GM23338 (cell line): ENCODE measurements around the gene THEM5. TPM values are rescaled to one million over a fixed set of nuclear protein-coding genes. Genes with fewer than 3 reads are reported as not detected.

Source experiments
- ATAC-seq: fragments of 200-7000 bp; cut with Tn5 transposase; 3 replicates; pipeline ENCODE4 v1.9.1; 2020
- DNase-seq: peaks from one replicate; pipeline ENCODE4 v3.0.0-alpha.2; 2015; ENCODE audit warnings: low spot score
- H2AFZ ChIP-seq: fragments of 200-600 bp; sonication (generic); 2 replicates; pipeline ENCODE4 v1.8.0; 2016; ENCODE audit warnings: antibody characterized with exemption, mild to moderate bottlenecking, moderate library complexity
- H3F3A ChIP-seq: fragments of 200-600 bp; sonication (generic); replicated peaks from 2 replicates; pipeline ENCODE4 v1.8.0; 2017; ENCODE audit warnings: antibody characterized with exemption, mixed run types, low read depth
- H3K27ac ChIP-seq: fragments of 200-600 bp; sonication (generic); 2 replicates; pipeline ENCODE4 v1.6.1; 2016; ENCODE audit warnings: low read depth
- H3K27me3 ChIP-seq: fragments of 200-600 bp; sonication (generic); 2 replicates; pipeline ENCODE4 v1.8.0; 2016; ENCODE audit warnings: mild to moderate bottlenecking, mixed run types, moderate library complexity; ENCODE audit not compliant: insufficient read depth
- H3K36me3 ChIP-seq: fragments of 200-600 bp; sonication (generic); 2 replicates; pipeline ENCODE4 v1.8.0; 2016; ENCODE audit warnings: mild to moderate bottlenecking; ENCODE audit not compliant: insufficient read depth
- H3K4me1 ChIP-seq: fragments of 200-600 bp; sonication (generic); 2 replicates; pipeline ENCODE4 v1.8.0; 2016; ENCODE audit warnings: mild to moderate bottlenecking, moderate library complexity; ENCODE audit not compliant: insufficient read depth
- H3K4me2 ChIP-seq: fragments of 200-600 bp; sonication (generic); 2 replicates; pipeline ENCODE4 v1.7.1; 2017; ENCODE audit warnings: mixed run types
- H3K4me3 ChIP-seq: fragments of 200-600 bp; sonication (generic); 2 replicates; pipeline ENCODE4 v1.6.1; 2016; ENCODE audit warnings: mixed run types
- H3K79me2 ChIP-seq: fragments of 200-600 bp; sonication (generic); replicated peaks from 2 replicates; pipeline ENCODE4 v1.8.0; 2017; ENCODE audit warnings: mild to moderate bottlenecking; ENCODE audit not compliant: insufficient read depth
- H3K9me2 ChIP-seq: fragments of 200-600 bp; sonication (generic); 2 replicates; pipeline ENCODE4 v1.8.0; 2017; ENCODE audit not compliant: insufficient read depth
- H4K20me1 ChIP-seq: fragments of 200-600 bp; sonication (generic); replicated peaks from 2 replicates; pipeline ENCODE4 v1.8.0; 2017; ENCODE audit warnings: mild to moderate bottlenecking; ENCODE audit not compliant: insufficient read depth
- H3K27ac Mint-ChIP-seq: 2 replicates; pipeline ENCODE4 v1.8.0; 2020; ENCODE audit warnings: inconsistent platforms, mild to moderate bottlenecking, moderate library complexity, mixed read lengths
- H3K27me3 Mint-ChIP-seq: 3 replicates; pipeline ENCODE4 v1.8.0; 2022; ENCODE audit warnings: low read depth, mild to moderate bottlenecking, moderate library complexity, mixed read lengths, inconsistent platforms; ENCODE audit not compliant: insufficient read depth, poor library complexity
- H3K36me3 Mint-ChIP-seq: 3 replicates; pipeline ENCODE4 v1.8.0; 2021; ENCODE audit warnings: low read depth, mild to moderate bottlenecking, inconsistent platforms, moderate library complexity, mixed read lengths
- H3K4me1 Mint-ChIP-seq: 3 replicates; pipeline ENCODE4 v1.8.0; 2020; ENCODE audit warnings: mild to moderate bottlenecking, inconsistent platforms, mixed read lengths
- H3K4me3 Mint-ChIP-seq: 3 replicates; pipeline ENCODE4 v1.8.0; 2021; ENCODE audit warnings: moderate library complexity, mild to moderate bottlenecking, inconsistent platforms, mixed read lengths
- H3K9me3 Mint-ChIP-seq: 3 replicates; pipeline ENCODE4 v1.8.0; 2020; ENCODE audit warnings: moderate library complexity, mild to moderate bottlenecking, inconsistent platforms, mixed read lengths
- CREB1 ChIP-seq: fragments of 250-450 bp; sonication (Bioruptor Pico); IDR thresholded peaks from 2 replicates; pipeline ENCODE4 v1.5.0; 2020; ENCODE audit warnings: low read depth, mild to moderate bottlenecking, moderate library complexity
- CTCF ChIP-seq, 2 experiments: fragments of 200-600 bp in 1 of 2; sonication (generic) in 1 of 2; conservative IDR thresholded peaks; 2 replicates each; pipeline versions ENCODE4 v1.5.1 to v1.6.1; 2016 to 2017; ENCODE audit warnings: antibody characterized with exemption in 2 of 2, low read depth in 2 of 2, mild to moderate bottlenecking in 2 of 2, moderate library complexity in 1 of 2
- ETS1 ChIP-seq: IDR thresholded peaks from 2 replicates; pipeline ENCODE4 v1.6.1; 2016; ENCODE audit warnings: antibody characterized with exemption
- EZH2 ChIP-seq: fragments of 200-600 bp; sonication (generic); IDR thresholded peaks from one replicate; pipeline ENCODE4 v1.8.0; 2017; ENCODE audit warnings: antibody characterized with exemption, mild to moderate bottlenecking, low read depth; ENCODE audit not compliant: unreplicated experiment
- EZH2phosphoT487 ChIP-seq: fragments of 200-600 bp; sonication (generic); IDR thresholded peaks from one replicate; pipeline ENCODE4 v1.8.1; 2018; ENCODE audit warnings: antibody characterized with exemption; ENCODE audit not compliant: unreplicated experiment
- JUNB ChIP-seq: IDR thresholded peaks from one replicate; pipeline ENCODE4 v1.6.1; 2016; ENCODE audit warnings: antibody characterized with exemption; ENCODE audit not compliant: unreplicated experiment
- NANOG ChIP-seq: IDR thresholded peaks from 2 replicates; pipeline ENCODE4 v1.6.1; 2016; ENCODE audit warnings: antibody characterized with exemption, borderline replicate concordance
- POLR2AphosphoS5 ChIP-seq: IDR thresholded peaks from 2 replicates; pipeline ENCODE4 v1.6.1; 2016; ENCODE audit warnings: antibody characterized with exemption, low read depth
- STAT1 ChIP-seq: IDR thresholded peaks from one replicate; pipeline ENCODE4 v1.6.1; 2016; ENCODE audit warnings: antibody characterized with exemption; ENCODE audit not compliant: unreplicated experiment
- ZNF331 ChIP-seq: fragments of 250-450 bp; sonication (Bioruptor Pico); IDR thresholded peaks from 2 replicates; pipeline ENCODE4 v1.5.0; 2020; ENCODE audit warnings: low read depth, mild to moderate bottlenecking, moderate library complexity
- polyA plus RNA-seq: library from polyadenylated mRNA; unstranded; fragments of >200 nt; fragmentation: Nextera tagmentation; extraction: Ambion mirVana; gene quantifications from 2 replicates; pipeline ENCODE4 v1.2.1, GENCODE V29; 2016
- total RNA-seq: library from RNA; depleted of rRNA; stranded (reverse); fragments of >200 nt; shearing (Covaris generic); gene quantifications from 2 replicates; pipeline ENCODE4 v1.2.3, GENCODE V29; 2014
- TF ChIP-seq, protein P1 (sequence below): fragments of 250-450 bp; sonication (Bioruptor Pico); IDR thresholded peaks from 2 replicates; pipeline ENCODE4 v1.5.0; 2020; ENCODE audit warnings: mild to moderate bottlenecking, moderate library complexity

The THEM5 gene
- total and polyA plus RNA-seq, 2 experiments from 2014 or later = not detected

DNA sequence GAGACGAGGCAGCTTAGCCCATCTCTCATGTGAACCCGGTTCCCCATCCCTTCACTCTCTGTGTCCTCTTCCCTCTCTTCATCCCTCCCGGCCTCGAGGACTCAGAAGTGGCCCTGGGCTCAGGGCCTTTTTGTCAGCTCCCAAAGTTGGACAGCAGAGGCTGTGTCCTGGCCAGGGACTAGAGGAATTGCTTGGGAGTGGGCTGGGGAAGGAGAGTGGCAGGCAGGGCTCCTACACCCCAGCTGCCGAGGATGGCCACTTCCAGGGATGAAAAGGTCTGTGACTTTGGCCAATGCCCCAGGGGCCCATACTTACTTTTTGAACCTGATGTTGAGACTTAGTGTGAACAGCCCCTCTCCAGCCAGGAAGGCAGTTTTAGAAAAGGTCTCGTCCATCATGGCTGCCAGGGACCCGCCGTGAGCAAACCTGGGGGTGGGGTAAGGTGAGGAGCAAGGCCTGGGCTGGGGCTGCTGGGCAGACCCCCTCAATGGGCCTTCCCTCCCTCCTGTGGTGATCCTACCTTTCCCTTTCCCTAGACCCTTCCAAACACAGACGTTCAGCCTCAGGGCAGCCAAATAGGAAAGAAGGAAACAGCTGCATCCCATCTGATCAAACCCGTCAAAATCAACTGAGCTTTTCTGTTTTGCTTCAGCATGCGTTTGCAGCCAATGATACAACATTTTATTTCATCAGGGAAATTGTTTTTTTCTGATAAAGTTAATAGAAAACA is 5.5 kb downstream of the THEM5 start (continued):
- TF ChIP-seq ZNF331 (CRISPR knock-in tag) (no peak), NANOG (no peak), ETS1 (no peak), EZH2phosphoT487 (no peak)

DNA sequence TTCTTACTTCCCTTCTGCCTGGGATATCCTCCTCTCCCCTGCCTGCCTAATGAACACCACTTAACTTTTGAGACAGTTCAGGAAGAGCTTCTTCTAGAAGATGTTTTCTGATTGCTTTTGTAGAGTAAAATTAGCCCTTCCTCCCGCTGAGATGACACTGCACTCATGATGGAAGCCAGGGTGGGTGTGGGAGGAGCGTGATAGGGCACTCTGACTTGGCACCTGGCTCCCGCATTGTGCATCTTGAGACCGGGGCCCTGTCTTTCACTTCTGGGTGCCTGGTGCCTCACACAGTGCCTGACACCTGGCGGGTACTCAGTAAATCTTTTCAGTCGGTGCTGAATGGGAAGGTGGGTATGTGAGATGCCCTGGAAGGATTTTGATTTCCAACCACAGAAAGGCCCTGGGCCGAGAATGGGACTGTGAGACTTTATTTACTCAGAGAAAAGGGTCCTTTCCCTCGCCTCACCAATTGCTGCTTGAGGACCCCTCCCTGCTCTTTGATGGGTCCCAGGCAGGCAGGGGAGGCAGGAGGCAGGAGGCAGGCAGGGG is 6.8 kb downstream of the THEM5 start:
- Mint-ChIP-seq H3K27me3 (peaks cover 7% of the 10 kb centered on the region), H3K4me3 (no peak overlapping the region), H3K4me1 (peaks cover 14% of the 10 kb centered on the region), H3K9me3 (no peaks in the 10 kb centered on the region), H3K36me3 (no peaks in the 10 kb centered on the region; the same call in 2 of the 3 replicates), H3K27ac (no peak overlapping the region)
- H3K4me2 ChIP-seq = peak overlapping the region; percentile 20; the same call in 1 of the 2 replicates
- H3F3A ChIP-seq = no peaks in the 10 kb centered on the region
- no peak overlapping the region for H3K4me3 ChIP-seq
- ATAC-seq (no peak), DNase-seq (no peak)
- H4K20me1 ChIP-seq = no peaks in the 10 kb centered on the region
- no peak overlapping the region for H3K27ac ChIP-seq
- no peaks in the 10 kb centered on the region for H3K36me3 ChIP-seq
- no peaks in the 10 kb centered on the region for H3K79me2 ChIP-seq
- H3K27me3 ChIP-seq = peaks cover 4% of the 10 kb centered on the region; the same call in 1 of the 2 replicates
- 0 out of 2 replicates have a peak, but pooled peaks cover 4% of the 10 kb centered on the region for H3K4me1 ChIP-seq
- H3K9me2 ChIP-seq = no peaks in the 10 kb centered on the region
- no peak overlapping the region for H2AFZ ChIP-seq
- TF ChIP-seq CREB1 (CRISPR knock-in tag) = no peak
- TF ChIP-seq ETS1 = no peak
- TF ChIP-seq POLR2AphosphoS5 = no peak
- TF ChIP-seq CTCF (conservative IDR thresholded peaks at IDR 0.05; ENCODE audit: low read depth in 2 of 2) = no peak
- TF ChIP-seq EZH2phosphoT487 = no peak
- TF ChIP-seq STAT1 = no peak
- no peak for TF ChIP-seq JUNB
- no peak for TF ChIP-seq NANOG
- TF ChIP-seq ZNF331 (CRISPR knock-in tag) = no peak
- TF ChIP-seq EZH2 = no peak
- TF ChIP-seq, protein P1, sequence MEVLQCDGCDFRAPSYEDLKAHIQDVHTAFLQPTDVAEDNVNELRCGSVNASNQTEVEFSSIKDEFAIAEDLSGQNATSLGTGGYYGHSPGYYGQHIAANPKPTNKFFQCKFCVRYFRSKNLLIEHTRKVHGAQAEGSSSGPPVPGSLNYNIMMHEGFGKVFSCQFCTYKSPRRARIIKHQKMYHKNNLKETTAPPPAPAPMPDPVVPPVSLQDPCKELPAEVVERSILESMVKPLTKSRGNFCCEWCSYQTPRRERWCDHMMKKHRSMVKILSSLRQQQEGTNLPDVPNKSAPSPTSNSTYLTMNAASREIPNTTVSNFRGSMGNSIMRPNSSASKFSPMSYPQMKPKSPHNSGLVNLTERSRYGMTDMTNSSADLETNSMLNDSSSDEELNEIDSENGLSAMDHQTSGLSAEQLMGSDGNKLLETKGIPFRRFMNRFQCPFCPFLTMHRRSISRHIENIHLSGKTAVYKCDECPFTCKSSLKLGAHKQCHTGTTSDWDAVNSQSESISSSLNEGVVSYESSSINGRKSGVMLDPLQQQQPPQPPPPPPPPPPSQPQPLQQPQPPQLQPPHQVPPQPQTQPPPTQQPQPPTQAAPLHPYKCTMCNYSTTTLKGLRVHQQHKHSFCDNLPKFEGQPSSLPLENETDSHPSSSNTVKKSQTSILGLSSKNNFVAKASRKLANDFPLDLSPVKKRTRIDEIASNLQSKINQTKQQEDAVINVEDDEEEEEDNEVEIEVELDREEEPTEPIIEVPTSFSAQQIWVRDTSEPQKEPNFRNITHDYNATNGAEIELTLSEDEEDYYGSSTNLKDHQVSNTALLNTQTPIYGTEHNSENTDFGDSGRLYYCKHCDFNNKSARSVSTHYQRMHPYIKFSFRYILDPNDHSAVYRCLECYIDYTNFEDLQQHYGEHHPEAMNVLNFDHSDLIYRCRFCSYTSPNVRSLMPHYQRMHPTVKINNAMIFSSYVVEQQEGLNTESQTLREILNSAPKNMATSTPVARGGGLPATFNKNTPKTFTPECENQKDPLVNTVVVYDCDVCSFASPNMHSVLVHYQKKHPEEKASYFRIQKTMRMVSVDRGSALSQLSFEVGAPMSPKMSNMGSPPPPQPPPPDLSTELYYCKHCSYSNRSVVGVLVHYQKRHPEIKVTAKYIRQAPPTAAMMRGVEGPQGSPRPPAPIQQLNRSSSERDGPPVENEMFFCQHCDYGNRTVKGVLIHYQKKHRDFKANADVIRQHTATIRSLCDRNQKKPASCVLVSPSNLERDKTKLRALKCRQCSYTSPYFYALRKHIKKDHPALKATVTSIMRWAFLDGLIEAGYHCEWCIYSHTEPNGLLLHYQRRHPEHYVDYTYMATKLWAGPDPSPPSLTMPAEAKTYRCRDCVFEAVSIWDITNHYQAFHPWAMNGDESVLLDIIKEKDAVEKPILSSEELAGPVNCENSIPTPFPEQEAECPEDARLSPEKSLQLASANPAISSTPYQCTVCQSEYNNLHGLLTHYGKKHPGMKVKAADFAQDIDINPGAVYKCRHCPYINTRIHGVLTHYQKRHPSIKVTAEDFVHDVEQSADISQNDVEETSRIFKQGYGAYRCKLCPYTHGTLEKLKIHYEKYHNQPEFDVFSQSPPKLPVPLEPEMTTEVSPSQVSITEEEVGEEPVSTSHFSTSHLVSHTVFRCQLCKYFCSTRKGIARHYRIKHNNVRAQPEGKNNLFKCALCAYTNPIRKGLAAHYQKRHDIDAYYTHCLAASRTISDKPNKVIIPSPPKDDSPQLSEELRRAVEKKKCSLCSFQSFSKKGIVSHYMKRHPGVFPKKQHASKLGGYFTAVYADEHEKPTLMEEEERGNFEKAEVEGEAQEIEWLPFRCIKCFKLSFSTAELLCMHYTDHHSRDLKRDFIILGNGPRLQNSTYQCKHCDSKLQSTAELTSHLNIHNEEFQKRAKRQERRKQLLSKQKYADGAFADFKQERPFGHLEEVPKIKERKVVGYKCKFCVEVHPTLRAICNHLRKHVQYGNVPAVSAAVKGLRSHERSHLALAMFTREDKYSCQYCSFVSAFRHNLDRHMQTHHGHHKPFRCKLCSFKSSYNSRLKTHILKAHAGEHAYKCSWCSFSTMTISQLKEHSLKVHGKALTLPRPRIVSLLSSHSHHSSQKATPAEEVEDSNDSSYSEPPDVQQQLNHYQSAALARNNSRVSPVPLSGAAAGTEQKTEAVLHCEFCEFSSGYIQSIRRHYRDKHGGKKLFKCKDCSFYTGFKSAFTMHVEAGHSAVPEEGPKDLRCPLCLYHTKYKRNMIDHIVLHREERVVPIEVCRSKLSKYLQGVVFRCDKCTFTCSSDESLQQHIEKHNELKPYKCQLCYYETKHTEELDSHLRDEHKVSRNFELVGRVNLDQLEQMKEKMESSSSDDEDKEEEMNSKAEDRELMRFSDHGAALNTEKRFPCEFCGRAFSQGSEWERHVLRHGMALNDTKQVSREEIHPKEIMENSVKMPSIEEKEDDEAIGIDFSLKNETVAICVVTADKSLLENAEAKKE (CRISPR knock-in tag) = no peak
